GM20431 (cell line): ENCODE results near the gene ADAMTS2.
"Not testable (repeated sequence)": the region's sequence is repeated elsewhere in the genome, so short reads cannot be mapped to it uniquely, and the experiment has no call there.

Experiments
- in situ Hi-C: fragments of 300-500 bp; cut with MseI, MboI; formaldehyde crosslinking; loops from one replicate; pipeline ENCODE4 v1.15.0; 2020; ENCODE audit warnings: low sequenced_read_pairs; ENCODE audit not compliant: unreplicated experiment

The ADAMTS2 gene

GRCh38 chr5:179110528-179110927 lies 234.7 kb downstream of the ADAMTS2 start:
- in situ Hi-C loops, result no loop called here

- in situ Hi-C loops, result not testable (repeated sequence)
Observed at GRCh38 chr5:179101282-179101681, 244.0 kb downstream of the ADAMTS2 start.

DNA sequence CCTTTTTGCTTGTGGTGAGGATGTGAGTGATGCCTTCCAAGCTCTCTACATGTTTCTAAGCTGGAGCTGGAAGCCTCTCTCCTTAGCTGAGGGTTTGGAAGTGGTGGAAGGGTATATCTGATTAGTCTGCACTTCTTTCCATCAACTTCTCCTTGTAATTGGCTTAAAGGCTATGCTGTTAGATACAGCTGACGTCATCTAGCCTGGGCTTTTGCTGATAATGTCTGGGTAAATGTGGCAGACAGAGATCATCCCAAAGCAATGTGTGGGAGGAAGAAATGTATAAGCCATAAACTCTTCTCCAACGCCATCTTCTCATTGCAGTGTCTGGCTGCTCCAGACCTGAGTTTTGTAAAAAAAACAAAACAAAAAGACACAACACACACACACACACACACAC lies 255.8 kb downstream of the ADAMTS2 start:
- in situ Hi-C loops, result no loop called here

DNA sequence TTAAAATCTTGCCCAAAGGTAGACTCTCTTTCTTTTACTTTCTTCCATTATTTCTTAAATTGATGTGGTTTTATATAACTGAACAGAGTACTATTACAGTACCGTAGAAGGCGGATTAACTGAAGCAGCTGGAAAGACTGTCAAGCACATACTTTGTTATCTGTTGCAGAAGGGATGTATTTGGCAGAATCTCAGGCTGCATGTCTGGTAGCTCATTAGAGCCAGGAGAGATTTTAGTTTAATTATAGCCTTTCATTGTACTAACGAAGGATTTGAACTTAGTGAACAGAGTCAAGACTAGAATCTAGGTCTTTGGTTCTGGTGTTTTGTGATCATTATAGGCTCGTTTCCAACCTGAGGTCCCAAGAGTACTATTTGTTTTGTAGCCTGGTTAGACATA lies 264.5 kb downstream of the ADAMTS2 start:
- in situ Hi-C loops, result no loop called here

DNA sequence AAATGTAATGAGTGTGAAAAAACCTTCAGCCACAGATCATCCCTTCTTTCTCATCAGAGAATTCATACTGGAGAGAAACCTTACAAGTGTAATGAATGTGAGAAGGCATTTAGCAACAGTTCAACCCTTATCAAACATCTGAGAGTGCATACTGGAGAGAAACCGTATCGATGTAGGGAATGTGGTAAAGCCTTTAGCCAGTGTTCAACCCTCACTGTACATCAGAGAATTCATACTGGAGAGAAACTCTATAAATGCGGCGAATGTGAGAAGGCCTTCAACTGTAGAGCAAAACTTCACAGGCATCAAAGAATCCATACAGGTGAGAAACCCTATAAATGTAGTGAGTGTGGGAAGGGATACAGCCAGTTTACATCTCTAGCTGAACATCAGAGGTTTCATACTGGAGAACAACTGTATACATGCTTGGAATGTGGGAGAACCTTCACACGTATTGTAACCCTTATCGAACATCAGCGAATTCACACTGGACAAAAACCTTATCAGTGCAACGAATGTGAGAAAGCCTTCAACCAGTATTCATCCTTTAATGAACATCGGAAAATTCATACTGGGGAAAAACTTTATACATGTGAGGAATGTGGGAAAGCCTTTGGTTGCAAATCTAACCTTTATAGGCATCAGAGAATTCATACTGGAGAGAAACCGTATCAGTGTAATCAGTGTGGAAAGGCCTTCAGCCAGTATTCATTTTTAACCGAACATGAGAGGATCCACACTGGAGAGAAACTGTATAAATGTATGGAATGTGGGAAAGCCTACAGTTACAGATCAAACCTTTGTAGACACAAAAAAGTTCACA lies 265.9 kb downstream of the ADAMTS2 start:
- in situ Hi-C loops, result no loop called here

- in situ Hi-C loops, result no loop called here
Observed at GRCh38 chr5:179065703-179066102, 279.6 kb downstream of the ADAMTS2 start.

GRCh38 chr5:179061025-179061424 lies 284.2 kb downstream of the ADAMTS2 start:
- in situ Hi-C loops, result no loop called here
